NCI-H128 (cell line): ENCODE results near the gene PLEKHB2.
"Not testable (repeated sequence)": the region's sequence is repeated elsewhere in the genome, so short reads cannot be mapped to it uniquely, and the experiment has no call there.

ENCODE experiments used
- DNase-seq: peaks from one replicate; lab custom pipeline; 2025; ENCODE audit not compliant: unreplicated experiment; lab: John Stamatoyannopoulos, UW

Gene PLEKHB2

GRCh38 chr2:131093696-131094462, 11.3 kb upstream of the PLEKHB2 start:
- DNase-seq = no peak

GRCh38 chr2:131094463-131095281, 10.5 kb upstream of the PLEKHB2 start:
- no peak for DNase-seq

DNA sequence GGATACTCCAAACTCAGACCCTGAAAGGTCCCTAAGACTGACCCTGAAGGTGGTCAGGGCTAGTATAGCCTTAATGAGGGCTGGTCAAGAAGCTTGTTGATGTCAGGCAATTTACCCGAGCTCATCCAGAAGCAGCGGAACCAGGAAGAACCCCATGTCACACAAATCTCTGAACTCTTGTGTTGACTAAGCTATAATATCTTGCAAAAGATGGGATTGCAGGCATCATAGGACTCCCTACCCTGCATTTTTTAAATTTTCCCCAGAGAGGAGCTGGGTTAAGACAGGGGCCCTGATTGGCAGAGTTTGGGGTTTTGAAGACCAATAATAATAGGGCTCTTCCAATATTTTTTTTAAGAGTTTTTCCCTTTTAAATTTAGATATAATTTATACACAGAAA, 2.0 kb upstream of the PLEKHB2 start:
- DNase-seq = no peak

GRCh38 chr2:131104487-131105155, 515 bp upstream of the PLEKHB2 start:
- DNase-seq = no peak

DNA sequence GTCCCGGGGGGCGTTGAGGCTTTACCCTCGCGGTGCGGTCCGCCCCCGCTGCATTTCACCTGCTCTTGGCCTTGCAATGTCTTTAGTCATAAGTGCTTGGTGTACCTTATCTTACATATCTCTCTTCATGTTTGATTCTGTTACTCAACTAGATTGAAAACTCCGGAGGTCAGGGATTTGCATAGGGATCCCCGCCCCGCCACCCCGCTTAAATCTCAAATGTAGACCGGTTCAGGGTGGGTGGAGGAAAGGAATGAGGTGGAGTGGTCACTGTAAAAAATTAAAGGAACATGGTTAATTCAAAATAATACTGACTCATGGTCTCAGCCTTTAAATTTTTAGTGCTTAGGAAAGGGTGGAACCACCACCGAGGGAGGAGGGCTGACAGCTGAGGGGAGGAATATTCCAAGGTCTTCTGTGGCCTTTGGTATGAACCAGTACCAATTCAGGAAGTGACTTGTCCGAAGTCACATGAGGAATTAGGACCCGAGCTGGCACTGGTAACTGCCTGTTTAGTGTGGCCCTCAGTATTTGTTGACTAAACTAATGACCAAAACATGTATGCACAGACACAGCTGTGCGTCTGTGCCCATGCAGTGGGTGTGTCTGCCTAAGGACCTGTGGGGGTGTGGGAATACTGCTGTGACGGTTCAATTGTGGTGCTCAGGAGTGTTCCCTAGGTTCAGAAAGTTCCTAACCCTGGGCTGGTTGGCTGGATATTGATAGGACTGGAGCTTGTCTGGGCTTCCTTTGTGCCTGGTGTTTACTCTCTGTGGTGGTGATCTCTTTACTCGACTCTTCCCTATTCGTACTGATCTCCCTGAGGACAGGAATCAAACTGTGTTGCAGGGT, 1.0 kb downstream of the PLEKHB2 start:
- no peak for DNase-seq

- no peak for DNase-seq
These were observed 7.4 kb downstream of the PLEKHB2 start for GRCh38 chr2:131112529-131112928.

DNA sequence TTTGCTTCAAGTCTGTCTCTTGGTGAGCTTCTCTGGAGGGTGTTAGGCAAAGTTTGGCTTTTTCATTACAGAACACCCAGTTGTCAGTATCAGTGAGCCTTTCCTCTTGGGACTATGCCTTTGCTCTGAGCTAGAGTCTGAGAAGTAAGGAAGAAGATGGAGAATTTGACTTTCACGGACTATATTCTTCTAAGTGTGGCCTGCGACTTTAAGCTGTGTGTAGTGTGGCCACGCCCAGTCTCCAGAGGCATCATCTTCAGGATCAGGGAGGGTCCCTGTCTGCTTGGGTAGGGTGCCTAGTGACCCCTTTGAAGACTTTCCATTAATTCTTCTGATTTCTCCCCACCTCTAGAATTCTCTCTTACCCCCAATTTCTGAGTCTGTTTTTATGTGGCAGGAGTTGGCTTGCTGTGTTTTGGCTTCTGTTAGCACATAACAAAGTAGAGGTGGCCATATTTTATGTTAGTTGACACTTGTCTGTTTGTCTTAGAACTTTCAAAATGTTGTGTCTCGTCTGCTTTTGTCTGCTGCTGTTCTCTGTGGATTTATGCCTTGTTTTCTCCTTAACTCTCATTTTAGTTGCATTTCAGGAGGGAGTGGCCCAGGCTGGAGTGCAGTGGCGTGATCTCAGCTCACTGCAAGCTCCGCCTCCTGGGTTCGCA, 8.6 kb downstream of the PLEKHB2 start:
- no peak for DNase-seq

- DNase-seq = not testable (repeated sequence)
These were observed 9.8 kb downstream of the PLEKHB2 start for GRCh38 chr2:131114950-131115349.

DNA sequence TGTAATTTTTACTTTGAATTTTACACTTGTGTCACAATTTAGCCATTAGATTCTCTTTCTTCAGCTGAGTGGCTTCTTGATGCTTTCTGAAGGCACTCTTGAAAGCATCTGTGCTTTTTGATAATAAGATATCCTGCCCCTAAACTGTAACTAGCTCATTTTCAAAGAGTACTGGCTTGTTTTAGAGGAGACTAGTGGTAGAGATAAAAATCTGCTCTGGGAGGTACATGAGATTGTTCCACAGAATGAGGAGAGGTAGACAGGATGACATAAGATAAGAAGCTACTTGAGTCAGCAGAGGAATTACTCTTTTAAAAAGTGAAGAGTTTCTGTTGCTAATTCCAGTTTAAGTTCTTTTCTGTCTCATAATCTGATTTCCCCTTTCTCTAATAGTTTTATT, 10.6 kb downstream of the PLEKHB2 start:
- no peak for DNase-seq

- DNase-seq = no peak
These were observed 15.7 kb downstream of the PLEKHB2 start for GRCh38 chr2:131120815-131121317.

DNA sequence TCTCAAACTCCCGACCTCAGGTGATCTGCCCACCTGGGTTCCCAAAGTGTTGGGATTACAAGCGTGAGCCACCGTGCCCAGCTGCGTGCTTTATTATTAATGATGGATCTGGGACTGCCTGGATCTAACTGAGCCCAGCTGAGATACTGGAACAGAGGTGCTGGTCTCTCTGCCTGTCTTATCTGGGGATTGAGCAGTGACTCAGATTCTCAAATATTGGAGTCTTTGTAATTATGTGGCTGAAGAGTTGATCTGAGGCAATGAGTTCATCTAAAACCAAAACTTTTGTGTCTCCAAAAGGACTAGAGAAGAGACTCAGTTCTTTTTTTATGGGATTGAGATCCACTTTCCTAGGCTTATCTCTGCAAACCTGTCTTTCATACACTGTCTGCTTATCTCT, 16.3 kb downstream of the PLEKHB2 start:
- no peak for DNase-seq

DNA sequence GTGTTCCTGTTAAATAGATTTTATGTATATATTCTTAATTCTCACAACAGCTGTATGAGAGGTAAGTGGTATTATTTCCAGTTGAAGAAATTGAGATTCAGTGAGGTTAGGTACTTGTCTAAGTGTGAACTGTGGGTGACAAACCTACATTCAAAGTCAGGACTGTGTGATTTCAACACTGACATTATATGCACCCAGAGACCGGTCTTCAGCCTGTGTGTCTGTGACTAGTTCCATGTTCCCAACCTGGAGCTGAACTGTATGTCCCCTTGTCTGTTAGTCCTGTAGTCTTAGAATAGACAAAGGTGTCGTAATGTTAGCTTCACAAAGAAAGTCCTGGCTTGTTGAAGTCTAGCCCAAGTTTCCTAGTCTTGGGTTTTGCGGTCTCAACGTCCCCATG, 17.4 kb downstream of the PLEKHB2 start:
- no peak for DNase-seq

DNA sequence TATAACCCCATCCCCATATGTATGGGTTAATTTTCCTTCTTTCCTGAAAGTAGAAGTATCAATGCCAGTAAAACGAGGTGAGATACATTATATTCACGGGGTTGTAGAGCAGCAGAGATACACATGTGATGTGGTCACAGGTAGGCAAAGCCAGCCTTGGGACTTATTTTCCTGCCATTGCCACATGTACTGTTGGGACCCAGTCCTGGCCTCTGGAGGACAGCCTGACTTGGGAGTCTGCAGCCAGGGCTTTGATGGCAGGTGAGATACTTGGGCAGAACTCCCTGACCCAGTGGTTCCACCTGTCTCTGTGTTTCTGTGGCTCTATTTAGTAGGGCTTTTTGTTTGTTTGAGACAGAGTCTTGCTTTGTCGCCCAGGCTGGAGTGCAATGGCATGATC, 18.1 kb downstream of the PLEKHB2 start:
- no peak for DNase-seq

DNA sequence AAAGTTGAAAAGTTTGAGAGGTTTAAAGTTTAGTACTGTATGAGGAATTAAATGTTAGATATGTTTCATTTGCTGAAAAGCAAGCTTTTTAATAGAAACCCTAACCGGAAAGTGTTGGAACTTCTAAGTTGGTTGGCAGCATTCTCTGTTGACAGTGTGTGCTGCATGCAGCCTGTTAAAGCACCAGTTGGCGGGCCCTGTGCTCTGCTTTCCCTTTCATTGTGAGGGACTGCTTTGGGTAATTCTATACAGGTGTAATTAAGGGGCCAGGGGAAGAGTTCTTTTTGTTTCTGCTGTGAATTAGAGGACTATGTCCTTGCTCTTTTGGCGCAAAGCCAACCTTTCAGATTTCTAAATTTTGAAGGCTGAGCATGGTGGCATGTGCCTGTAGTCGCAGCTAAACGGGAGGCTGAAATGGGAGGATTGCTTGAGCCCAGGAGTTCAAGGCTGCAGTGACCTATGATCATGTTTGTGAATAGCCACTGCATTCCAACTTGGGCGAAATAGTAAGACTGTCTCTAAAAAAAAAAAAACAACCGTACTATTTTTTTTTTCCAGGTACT, 20.1 kb downstream of the PLEKHB2 start:
- DNase-seq = no peak

GRCh38 chr2:131126436-131126835, 21.3 kb downstream of the PLEKHB2 start:
- no peak for DNase-seq

- no peak for DNase-seq
These were observed 21.9 kb downstream of the PLEKHB2 start for GRCh38 chr2:131127076-131127475.

- DNase-seq = no peak
These were observed 22.8 kb downstream of the PLEKHB2 start for GRCh38 chr2:131127981-131128380.

GRCh38 chr2:131130298-131130596, 25.1 kb downstream of the PLEKHB2 start:
- DNase-seq = no peak

- DNase-seq = no peak
These were observed 27.6 kb downstream of the PLEKHB2 start for GRCh38 chr2:131132729-131133128.

GRCh38 chr2:131140581-131140980, 35.4 kb downstream of the PLEKHB2 start:
- DNase-seq = no peak
